Activated CD4-positive, CD25-positive, alpha-beta regulatory T cell treated with anti-CD3 and anti-CD28 coated beads, Interleukin-2, amount 50 U/mL, for 24 hours (primary cell): ENCODE results near the gene TUBA3D.
"Not testable (repeated sequence)": the region's sequence is repeated elsewhere in the genome, so short reads cannot be mapped to it uniquely, and the experiment has no call there.

Source experiments
- ATAC-seq, 2 donors: fragments of 150-1000 bp; cut with Tn5 transposase; one replicate each; pipeline ENCODE4 v1.10.0; 2021; ENCODE audit warnings: mild to moderate bottlenecking in 1 of 2, moderate library complexity in 1 of 2

Gene TUBA3D

GRCh38 chr2:131475831-131476230 is at the start of gene TUBA3D:
Gene TUBA3D (plus strand): TSS chr2:131476119. CDS start chr2:131476200, 81 bp downstream.
- no peak for ATAC-seq

- ATAC-seq, result no peak
Measured at GRCh38 chr2:131426727-131427126, 49.2 kb upstream of the TUBA3D start.

GRCh38 chr2:131431336-131431735 is 44.6 kb upstream of the TUBA3D start:
- no peak for ATAC-seq

- peak; percentile 53 to 91 for ATAC-seq
Measured at GRCh38 chr2:131440742-131441468, 35.0 kb upstream of the TUBA3D start.

GRCh38 chr2:131444736-131445514 is 31.0 kb upstream of the TUBA3D start:
- not testable (repeated sequence) for ATAC-seq

GRCh38 chr2:131445515-131445797 is 30.5 kb upstream of the TUBA3D start:
- not testable (repeated sequence) for ATAC-seq

GRCh38 chr2:131445896-131446295 is 30.0 kb upstream of the TUBA3D start:
- ATAC-seq, result no peak

- not testable (repeated sequence) for ATAC-seq
Measured at GRCh38 chr2:131447981-131448380, 27.9 kb upstream of the TUBA3D start.

GRCh38 chr2:131451265-131451949 is 24.5 kb upstream of the TUBA3D start:
- peak in 1 of 2 donors; percentile 36 for ATAC-seq

GRCh38 chr2:131454914-131455313 is 21.0 kb upstream of the TUBA3D start:
- not testable (repeated sequence) for ATAC-seq

- not testable (repeated sequence) for ATAC-seq
Measured at GRCh38 chr2:131467722-131468121, 8.2 kb upstream of the TUBA3D start.

GRCh38 chr2:131470944-131471343 is 5.0 kb upstream of the TUBA3D start:
- not testable (repeated sequence) for ATAC-seq

GRCh38 chr2:131471624-131472023 is 4.3 kb upstream of the TUBA3D start:
- not testable (repeated sequence) for ATAC-seq

GRCh38 chr2:131473266-131473665 is 2.7 kb upstream of the TUBA3D start:
- not testable (repeated sequence) for ATAC-seq

- ATAC-seq, result not testable (repeated sequence)
Measured at GRCh38 chr2:131476363-131476762, 444 bp downstream of the TUBA3D start.

- not testable (repeated sequence) for ATAC-seq
Measured at GRCh38 chr2:131477227-131477626, 1.3 kb downstream of the TUBA3D start.

GRCh38 chr2:131478074-131478849 is 2.3 kb downstream of the TUBA3D start:
- not testable (repeated sequence) for ATAC-seq

- ATAC-seq, result not testable (repeated sequence)
Measured at GRCh38 chr2:131478850-131479461, 3.0 kb downstream of the TUBA3D start.

GRCh38 chr2:131480351-131480750 is 4.4 kb downstream of the TUBA3D start:
- ATAC-seq, result not testable (repeated sequence)

- ATAC-seq, result not testable (repeated sequence)
Measured at GRCh38 chr2:131482506-131483155, 6.7 kb downstream of the TUBA3D start.

- not testable (repeated sequence) for ATAC-seq
Measured at GRCh38 chr2:131483981-131484820, 8.3 kb downstream of the TUBA3D start.
